ENCODE measurements around the gene UNKL.
"Not testable (repeated sequence)": the region's sequence is repeated elsewhere in the genome, so short reads cannot be mapped to it uniquely, and the experiment has no call there.

Gene UNKL

DNA sequence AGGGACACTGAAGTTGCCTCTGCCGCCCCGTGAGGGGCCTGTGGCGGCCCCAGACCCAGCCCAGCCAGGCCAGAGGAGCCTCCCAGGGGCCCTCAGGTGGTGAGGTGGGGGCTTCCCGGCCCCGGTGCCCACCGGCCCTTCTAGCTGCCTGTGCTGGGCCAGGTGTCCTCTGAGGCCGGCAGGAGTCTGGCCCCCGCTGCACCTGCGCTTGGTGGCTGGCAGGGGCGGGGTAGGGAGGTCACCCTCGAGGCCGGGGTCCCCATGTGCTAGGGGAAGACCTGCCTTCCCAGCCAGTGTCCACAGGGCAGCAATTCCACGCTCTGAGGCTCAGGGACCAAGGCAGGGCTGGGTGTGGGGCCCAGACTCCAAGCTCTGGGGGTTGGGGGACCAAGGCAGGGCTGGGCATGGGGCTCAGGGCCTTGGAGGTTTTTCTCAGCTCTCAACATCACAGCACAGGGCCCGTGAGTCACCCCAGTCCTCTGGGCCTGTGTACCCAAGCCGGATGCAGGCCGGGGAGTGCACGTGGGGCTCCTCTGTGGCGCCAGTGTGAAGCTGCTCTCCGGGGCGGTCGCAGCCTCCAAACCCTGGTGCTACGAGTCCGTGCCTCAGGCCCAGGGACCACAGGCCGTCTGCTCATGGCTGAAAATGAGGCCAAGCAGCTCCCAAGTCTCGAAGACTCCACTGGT is 31.2 kb upstream of the UNKL start:
- no peak for DNase-seq

DNA sequence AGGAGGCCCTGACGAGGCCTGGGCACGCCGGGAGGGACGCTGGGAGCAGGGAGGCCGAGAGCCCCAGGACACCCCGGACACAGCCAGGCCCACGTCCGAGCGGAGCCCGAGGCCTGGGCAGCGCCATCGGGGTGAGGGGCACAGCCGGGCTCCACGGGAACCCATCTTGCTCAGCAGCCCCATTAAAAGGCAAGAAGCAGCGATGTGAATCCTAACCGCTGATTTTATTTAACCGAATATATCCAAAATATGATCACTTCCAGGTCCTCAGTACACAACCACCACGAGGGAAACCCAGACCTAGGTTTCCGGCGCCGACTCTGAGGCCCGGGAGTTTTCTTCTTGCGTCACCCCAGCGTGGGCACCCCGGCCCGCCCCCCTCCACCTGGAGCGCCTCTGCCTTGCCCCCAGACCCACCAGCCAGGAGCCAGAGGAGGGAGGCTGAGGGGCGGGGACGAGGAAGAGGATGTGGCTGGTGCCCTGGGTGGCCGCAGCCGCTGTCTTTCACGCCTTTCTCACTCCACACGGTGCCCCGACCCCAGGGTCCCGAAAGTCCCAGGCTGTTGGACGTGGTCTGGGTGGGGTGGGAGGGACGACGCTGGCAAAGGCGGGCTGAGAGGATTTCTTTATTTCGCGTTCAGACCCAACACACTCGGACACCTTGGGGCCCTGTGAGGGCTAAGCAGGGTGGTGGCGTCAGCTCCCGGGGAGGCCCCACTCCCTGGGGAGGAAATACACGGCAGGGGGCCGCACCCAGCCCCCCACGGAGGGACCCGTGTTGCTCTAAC is 30.4 kb upstream of the UNKL start:
- no peak for DNase-seq

DNA sequence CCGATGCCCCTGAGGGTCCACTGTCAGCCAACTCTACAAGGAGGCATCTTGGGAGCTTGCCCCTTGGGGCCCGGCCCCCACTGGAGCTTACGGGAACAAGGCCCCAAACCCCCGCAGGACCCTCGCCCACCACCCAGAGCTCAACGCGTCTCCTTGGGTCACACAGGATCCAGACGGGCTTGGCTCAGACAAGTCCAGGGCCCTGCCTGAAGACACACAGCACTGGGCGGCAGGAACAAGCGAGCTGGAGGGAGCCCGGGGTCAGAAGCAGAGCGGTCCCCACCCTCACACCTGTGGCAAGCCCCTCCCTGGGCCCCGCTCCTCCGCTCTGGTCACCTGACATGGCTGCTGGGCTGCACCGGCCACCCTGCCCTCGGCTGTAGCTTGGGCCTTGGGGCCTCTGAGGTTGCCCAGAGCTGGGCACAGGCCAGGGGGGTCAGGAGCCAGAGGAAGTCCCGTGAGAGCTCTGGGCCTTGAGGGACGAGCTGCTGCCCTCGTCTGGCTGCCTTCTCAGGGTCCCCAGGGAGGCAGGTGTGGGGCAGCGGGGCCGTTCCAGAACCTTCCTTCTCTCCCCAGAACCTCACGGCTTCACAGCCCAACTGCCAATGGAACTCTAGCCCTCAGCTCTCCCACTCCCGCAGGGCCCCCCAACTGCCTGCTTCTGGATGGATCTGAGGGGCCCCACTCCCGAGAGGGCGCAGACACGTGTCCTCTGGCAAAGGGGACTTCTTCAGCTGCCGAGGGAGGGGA is 29.7 kb upstream of the UNKL start, which contains the start of gene CCDC154:
Gene CCDC154 (minus strand): TSS at position 577 of the 750 bp plus-strand sequence. CDS start 234 bp downstream, at position 343.
- no peak for DNase-seq

DNA sequence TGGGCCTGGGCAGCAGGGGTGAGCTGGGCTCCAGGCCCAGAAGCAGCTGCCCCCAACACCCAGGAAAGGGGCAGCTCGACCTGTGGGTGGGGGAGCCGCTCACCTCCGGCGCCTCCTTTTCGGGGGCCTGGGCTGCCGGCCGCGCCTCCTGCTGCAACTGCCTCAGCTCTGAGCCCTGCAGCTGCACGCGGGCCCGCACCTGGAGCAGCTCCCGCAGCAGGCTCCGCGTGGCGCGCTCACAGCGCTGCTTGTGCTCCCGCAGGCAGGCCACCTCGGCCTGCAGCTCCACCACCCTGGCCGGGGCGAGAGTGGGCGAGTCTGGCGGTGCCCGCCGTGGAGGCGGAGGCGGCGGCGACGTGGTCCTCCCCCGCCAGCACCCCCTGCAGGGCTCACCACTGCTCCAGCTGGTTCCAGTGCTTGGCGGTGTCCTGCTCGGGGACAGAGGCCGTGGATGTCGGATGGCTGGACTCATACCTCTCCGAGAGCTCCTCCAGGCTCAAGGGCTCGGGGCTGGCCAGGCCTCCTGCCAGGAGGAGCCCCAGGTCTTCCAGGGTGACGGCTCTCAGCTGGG is 29.0 kb upstream of the UNKL start:
- no peak for DNase-seq

DNA sequence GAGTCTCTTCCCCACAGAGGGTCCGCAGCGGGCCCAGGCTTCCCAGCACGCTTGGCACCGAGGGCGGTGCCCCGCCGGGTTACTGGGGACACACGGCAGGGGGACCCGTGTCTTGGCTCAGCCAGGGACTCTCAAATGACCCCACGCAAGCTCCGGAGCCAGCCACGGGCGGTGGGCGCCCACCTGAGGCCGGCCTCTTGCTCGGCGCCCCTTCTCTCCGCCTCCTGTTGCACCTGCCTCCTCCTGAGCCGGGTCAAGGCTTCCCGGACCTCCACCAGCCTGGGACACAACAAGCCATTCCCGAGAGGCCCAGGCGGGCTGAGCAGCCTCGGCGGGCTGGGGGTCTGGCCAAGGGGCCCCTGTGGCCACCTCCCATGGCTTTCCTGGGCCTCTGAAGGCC is 28.2 kb upstream of the UNKL start:
- no peak for DNase-seq

DNA sequence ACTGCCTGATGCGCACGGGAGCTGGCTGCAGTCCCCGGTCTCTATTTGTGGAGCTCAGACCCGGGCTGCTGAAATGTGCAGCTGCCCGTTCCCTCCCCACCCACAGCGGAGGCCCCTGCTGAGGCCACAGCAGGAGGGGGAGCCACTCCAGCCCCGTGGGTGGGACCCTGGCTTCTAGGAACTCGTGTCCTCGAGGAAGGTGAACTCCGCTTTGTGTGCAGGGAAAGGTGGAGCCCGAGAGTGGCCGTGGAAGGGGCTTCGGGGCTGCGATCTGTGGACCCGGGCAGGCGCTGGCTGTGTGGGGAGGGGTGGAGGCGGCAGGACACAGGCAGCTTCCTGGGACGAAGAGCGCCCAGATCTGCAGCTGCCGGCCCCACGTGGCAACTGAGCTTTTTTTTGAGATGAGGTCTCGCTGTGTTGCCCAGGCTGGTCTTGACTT is 26.9 kb upstream of the UNKL start:
- no peak for DNase-seq

DNA sequence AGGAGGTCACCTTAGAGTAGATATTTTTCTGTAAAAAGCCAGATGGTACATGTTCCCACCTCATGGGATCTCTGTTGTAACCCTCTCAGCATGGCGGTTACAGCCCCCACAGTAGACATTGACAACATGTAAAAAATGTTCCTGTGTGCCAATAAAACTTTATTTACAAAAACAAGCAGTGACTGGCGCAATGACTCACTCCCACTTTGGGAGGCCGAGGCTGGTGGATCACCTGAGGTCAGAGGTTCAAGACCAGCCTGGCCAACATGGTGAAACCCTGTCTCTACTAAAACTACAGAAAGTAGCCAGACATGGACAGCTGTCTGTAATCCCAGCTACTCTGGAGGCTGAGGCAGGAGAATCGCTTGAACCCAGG is 25.2 kb upstream of the UNKL start:
- DNase-seq: not testable (repeated sequence)

DNA sequence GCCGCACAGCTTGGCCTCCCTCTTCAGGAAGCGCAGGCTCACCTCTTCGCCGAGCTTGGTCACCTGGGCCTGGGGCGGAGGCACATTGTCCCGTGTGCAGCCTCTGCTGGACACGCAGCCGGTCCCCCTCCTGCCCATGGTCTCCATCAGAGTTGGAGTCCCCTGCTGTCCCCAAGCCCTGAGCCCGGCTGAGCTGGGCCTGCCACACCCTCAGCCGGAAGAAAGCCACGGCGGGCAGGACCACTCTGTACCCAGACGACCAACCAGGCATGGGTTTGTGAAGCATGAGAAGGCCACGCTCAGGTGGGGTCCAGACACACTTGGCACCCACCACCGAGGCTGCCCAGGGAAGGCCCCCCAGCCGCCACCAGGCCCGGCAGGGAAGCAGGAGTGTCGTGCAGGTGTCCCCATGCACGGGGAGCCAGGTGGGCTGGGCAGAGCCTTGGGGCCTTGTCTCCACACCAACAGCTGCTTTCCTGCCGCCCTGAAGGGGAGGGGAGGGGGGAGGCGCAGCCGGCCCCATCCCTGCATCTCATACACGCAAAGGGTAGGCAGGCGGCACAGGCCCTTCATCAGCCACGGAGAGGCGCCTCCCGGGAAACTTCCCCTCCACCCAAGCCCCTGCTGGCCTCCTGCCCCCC is 24.7 kb upstream of the UNKL start:
- DNase-seq: no peak

DNA sequence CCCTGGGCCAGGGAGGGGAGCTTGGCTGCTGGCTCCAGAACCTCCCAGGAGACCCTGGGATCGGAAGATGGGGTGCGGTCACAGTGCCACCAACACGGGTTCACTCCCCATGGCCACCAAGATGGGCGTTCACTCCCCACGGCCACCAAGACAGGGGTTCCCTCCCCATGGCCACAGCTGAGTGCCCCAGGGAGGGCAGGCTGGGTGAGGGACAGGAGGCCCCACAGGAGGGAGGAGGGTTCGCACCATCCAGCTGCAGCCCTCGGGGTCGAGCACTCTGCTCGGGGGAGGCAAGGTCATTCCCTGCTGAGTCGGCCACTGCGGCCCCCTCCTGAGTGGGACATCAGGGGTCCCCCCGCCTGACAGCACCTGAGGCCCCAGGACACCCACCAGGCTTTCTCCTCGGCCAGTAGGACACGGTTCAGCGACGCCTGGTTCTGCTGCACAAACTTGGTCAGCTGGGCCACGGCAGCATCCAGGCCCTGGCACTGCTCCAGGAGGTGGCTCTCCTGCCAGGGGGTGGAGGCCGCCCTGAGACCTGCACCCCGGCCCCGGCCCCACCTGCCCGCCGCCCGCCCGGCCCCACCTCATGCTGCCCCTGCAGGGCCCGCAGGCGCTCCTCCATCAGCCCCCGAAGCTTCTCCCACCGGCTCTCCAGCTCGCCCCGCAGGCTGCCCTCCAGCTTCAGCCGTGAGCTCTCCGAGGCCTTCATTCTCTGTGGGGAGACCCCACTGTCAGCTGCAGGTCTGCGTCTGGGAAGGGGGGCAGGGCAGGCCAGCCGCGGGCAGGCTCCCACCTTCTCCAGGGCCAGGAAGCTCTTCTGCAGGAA is 23.9 kb upstream of the UNKL start:
- DNase-seq: no peak

DNA sequence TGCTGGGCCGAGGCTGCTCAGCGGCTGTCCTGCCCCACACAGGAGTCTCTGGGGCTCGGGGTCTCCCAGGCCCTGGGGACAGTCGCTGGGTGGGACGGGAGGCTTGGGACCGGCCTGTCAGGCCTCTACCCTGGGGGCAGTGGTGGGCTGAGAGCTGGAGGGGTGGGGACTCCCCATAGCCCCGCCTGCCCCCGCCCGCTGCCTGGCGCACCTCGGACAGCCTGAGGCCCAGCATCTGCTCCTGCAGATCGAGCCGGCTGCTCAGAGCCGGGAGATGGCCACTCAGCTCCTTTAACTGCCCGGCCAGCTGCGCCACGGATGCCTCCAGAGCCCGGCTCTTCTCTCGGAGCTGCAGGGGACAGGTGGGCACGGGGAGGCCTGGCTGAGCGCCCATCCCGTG is 23.1 kb upstream of the UNKL start:
- DNase-seq: no peak

DNA sequence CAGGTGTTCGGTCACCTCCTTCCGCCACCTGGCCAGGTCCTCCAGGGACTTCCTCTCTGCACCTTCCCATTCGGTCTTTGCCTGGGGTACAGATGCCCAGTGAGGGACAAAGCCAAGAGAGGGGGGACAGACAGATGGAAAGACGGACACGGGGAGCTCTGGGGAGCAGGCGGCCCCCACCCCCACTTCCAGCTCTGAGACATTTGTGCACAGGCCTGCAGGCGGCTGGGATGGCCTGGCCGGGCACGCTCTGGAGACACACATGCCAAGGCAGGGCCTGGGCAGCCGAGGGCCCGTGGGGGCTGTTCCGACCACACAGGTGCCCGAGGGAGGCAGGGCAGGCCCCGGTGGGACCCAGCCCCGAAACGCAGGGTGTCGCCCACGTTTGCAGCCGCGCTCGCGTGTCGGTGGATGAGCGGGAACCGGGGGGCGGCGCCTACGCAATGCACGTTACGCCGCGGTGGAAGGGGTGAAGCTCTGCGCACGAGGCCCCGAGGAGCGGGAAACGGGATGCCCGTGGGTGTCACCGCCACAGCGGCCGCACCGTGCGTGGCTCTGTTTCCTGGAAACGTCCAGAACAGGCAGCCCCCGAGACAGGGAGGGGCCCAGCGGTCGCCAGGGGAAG is 22.3 kb upstream of the UNKL start:
- no peak for DNase-seq

DNA sequence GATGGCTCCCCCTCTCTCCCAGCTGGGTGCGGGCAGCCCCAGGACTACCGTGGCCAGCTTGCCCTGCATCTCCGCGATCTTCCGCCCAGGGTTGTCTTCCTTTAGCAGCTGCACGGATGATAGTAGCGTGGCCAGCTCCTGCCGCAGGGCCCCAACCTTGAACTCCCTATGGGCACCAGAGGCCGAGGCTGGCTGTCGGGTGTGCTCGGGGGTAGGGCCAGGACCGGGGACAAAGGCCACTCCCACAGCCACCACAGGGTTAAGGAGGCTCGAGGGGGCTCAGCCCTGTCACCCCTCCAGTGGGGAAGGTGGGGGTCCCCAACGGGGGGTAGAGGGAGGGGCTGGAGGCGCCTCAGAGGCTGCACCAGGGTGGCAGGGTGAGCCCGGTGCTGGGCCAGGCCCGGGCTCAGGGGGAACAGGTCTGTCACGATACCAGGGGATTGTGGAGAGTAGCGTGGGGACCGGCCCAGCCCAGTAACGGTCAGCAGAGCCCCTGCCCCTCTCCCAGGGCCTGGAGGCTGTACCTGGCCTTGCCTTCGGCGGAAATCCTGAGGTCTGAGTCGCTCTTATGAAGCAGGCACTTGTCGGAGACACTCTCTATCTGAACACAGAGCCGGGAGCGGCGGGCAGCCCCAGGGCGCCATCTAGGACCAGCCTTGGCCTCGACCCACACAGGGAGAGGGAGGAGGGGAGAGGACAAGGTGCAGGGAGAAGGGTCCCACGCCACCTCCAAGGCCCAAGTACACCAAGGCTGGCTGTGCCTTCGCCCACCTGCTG is 21.6 kb upstream of the UNKL start:
- no peak for DNase-seq

DNA sequence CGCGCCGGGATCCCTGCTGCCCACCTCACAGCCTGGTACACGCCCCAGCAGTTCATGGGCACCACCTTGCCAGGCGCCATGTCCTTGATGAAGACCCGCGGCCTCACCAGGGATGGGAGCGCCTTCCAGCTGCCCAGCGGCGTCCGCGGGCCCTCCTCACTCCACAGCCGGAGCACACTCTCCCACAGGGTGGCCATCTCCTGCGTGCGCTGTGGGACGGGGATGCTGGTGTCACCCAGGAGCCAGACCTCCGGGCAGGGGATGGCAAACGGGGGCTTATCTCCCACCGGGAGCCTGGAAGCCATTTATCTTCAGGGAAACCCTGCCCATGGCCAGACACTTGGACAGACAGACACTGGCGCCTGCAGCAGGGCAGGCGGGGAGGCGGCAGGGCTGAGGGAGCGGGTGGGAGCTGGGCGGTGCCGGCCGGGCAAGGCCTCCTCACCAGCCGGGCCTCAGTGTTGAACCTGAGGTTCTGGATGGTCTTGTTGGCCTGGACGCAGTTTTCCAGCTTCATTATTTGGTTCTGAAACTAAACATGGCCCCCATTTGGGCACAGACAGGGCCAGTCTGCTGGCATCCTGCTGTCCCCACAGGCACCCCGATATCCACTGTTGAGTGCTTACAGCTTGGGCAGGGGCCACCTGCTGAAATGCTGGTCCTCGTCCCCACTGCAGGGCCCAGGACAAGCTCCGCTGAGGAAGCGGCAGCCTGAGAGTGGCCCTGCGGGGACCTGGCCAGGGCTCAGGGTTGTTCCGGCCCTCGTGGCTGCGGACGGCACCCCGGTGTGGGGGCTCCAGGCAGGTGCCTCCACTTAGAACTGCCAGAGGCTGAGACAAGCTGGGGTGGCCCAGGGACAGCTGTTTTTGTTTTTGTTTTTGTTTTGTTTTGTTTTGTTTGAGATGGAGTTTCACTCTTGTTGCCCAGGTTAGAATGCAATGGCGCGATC is 20.4 kb upstream of the UNKL start:
- no peak for DNase-seq

DNA sequence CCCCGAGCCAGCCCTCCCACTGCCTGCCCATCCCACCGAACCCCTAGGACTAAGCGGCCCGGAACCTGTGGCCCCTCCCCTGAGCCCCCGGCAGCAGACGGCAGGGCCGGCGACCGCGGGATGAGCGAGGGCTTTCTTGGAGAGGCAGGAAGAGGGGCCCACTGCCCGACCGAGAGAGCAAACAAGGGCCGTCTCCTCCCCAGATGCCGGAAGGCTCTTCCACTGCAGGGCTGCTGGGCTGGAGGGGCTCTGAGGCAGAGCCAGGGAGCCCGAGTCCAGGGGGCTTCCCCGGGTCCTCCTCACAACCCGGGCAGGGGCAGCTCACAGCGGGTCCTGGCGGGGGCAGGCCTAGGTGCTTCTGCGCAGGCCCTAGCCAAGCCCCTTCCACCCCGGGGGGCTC is 19.3 kb upstream of the UNKL start:
- DNase-seq: no peak

DNA sequence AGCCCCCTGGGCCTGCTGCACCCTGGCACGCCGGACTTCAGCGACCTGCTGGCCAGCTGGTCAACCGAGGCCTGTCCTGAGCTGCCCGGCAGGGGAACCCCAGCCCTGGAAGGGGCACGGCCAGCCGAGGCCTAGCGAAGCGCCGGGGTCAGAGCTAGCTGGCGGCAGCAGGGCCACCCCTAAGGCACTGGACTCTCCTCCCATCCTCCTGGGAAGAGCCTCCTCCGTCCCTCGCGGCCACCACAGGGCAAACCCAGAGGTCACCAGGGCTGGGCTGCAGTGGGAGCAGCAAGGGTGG is 18.7 kb upstream of the UNKL start:
- no peak for DNase-seq

DNA sequence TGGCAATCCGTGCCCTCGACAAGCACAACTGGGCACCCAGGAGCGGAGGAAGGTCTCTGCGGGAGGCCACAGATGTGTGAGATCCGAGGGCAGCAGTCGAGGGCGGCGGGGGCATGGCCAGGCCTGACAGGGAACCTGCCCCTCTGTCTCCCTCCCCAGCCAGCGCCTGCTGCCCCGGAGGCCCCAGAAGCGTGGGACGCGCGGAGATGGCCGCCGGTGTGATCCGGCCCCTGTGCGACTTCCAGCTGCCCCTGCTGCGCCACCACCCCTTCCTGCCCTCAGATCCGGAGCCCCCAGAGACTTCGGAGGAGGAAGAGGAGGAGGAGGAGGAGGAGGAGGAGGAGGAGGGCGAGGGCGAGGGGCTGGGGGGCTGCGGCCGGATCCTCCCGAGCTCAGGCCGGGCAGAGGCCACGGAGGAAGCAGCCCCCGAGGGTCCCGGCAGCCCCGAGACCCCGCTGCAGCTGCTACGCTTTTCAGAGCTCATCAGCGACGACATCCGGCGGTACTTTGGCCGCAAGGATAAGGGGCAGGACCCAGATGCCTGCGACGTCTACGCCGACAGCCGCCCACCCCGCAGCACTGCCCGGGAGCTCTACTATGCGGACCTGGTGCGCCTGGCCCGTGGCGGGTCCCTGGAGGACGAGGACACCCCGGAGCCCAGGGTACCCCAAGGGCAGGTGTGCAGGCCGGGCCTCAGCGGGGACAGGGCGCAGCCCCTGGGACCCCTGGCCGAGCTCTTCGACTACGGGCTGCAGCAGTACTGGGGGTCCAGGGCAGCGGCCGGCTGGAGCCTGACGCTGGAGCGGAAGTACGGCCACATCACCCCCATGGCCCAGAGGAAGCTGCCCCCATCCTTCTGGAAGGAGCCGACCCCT is 18.1 kb upstream of the UNKL start:
- DNase-seq: no peak

DNA sequence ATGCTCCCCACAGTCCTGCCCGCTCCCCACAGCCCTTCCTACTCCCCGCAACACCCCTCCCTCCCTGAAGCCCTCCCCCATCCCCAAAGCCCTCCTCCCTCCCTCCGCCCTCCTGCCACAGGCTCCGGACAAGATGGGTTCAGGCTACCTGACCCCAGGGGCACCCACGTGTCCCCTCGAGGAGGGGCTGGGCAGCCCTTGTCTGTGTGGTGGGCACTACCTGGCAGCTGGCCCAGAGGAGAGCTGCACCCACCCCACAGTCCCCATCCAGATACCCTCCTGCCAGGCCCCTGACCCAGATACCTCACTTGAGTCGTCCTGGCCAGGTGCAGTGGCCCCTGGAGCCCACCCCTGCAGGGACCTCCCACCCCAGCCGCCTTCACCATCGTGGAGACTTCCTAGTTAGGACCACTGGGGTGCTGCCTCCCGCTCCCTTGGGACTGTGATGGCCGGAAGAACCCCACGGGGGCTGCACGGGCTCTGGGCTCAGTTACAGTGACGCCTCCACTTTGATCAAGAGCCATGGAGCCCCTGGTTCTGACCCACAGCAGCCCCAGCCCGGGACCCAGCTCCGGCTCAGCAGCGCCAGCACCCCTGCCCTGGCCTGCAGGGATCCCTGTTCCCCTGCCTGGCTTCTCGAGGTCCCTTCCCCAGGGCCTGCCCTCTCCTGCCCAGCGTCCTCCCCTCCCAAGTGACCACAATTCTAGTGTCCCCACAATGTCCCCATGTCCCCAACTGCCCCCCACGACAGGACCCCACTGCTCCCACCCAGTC is 17.2 kb upstream of the UNKL start:
- DNase-seq: no peak

All from suppressor macrophage treated with lipopolysaccharide for 1 hour (primary cell).